Endothelial cell of umbilical vein (primary cell): ENCODE results near the gene ZNF808. TPM values are rescaled to one million over a fixed set of nuclear protein-coding genes. Genes with fewer than 3 reads are reported as not detected.

ENCODE experiments used
- BruUV-seq: library from RNA; stranded (reverse); fragments of 400-500 nt; replicated peaks from 2 replicates; lab custom pipeline; 2021; lab: Mats Ljungman, UMichigan
- CTCF ChIA-PET: fragments of 300-600, 350-600 bp; sonication (Branson Sonifier 250); formaldehyde crosslinking; loops from one replicate; lab custom pipeline; 2021; ENCODE audit warnings: antibody characterized with exemption, inconsistent platforms; lab: Charles Lee
- POLR2A ChIA-PET: fragments of 300-600, 350-600 bp; sonication (Branson Sonifier 250); formaldehyde crosslinking; loops from one replicate; lab custom pipeline; 2021; ENCODE audit warnings: antibody characterized with exemption, inconsistent platforms; lab: Charles Lee
- DNase-seq: peaks from one replicate; pipeline ENCODE4 v3.0.0-alpha.2; 2011; ENCODE audit warnings: low read depth, low spot score
- FAIRE-seq: peaks from 2 replicates; lab custom pipeline; 2011; peaks lifted over from hg19 to GRCh38; lab: Jason Lieb, UNC
- H2AFZ ChIP-seq: 2 replicates; pipeline ENCODE4 v1.6.0; 2012; ENCODE audit warnings: low read depth, low read length, control low read depth, inconsistent platforms
- H3K27ac ChIP-seq: 2 replicates; pipeline ENCODE4 v1.5.1; 2011; ENCODE audit warnings: low read depth, mild to moderate bottlenecking, control low read depth, low read length, moderate library complexity; ENCODE audit not compliant: insufficient read depth
- H3K27me3 ChIP-seq, 2 experiments: 2 replicates each; pipeline versions ENCODE4 v1.6.0 to v1.6.1; 2011; ENCODE audit warnings: low read length in 2 of 2, mixed read lengths in 1 of 2; ENCODE audit not compliant: control insufficient read depth in 2 of 2, insufficient read depth in 2 of 2
- H3K36me3 ChIP-seq, 2 experiments: 2 replicates in 1 of 2; 3 replicates in 1 of 2; pipeline ENCODE4 v1.5.1; 2011; ENCODE audit warnings: low read length in 2 of 2, mild to moderate bottlenecking in 1 of 2, moderate library complexity in 1 of 2; ENCODE audit not compliant: control insufficient read depth in 2 of 2, insufficient read depth in 2 of 2; ENCODE audit errors: extremely low read depth in 1 of 2
- H3K4me1 ChIP-seq: 3 replicates; pipeline ENCODE4 v1.5.1; 2011; ENCODE audit warnings: mild to moderate bottlenecking, low read length; ENCODE audit not compliant: control insufficient read depth, insufficient read depth; ENCODE audit errors: extremely low read depth
- H3K4me2 ChIP-seq: 2 replicates; pipeline ENCODE4 v1.6.1; 2011; ENCODE audit warnings: low read length, control low read depth, mixed read lengths; ENCODE audit not compliant: insufficient read depth
- H3K4me3 ChIP-seq, 3 experiments: fragments of 200-600 bp in 1 of 3; sonication (generic), shearing (Covaris generic) in 1 of 3; replicated peaks in 1 of 3; 2 replicates each; pipeline ENCODE4 v1.5.1; 2011 to 2016; ENCODE audit warnings: control low read depth in 3 of 3, low read length in 3 of 3, mild to moderate bottlenecking in 2 of 3, inconsistent platforms in 1 of 3, low read depth in 1 of 3, moderate library complexity in 1 of 3; ENCODE audit not compliant: insufficient read depth in 1 of 3
- H3K79me2 ChIP-seq: 2 replicates; pipeline ENCODE4 v1.6.0; 2012; ENCODE audit warnings: low read length, inconsistent platforms; ENCODE audit not compliant: control insufficient read depth, insufficient read depth
- H3K9ac ChIP-seq: replicated peaks from 2 replicates; pipeline ENCODE3; 2011; ENCODE audit warnings: low read length, control low read depth; ENCODE audit not compliant: insufficient read depth; ENCODE audit errors: extremely low read depth
- H3K9me1 ChIP-seq: replicated peaks from 3 replicates; pipeline ENCODE4 v1.6.0; 2011; ENCODE audit warnings: mild to moderate bottlenecking, low read length; ENCODE audit not compliant: control insufficient read depth, insufficient read depth; ENCODE audit errors: extremely low read depth
- H3K9me3 ChIP-seq: replicated peaks from 2 replicates; pipeline ENCODE4 v1.5.1; 2012; ENCODE audit warnings: low read length, inconsistent platforms; ENCODE audit not compliant: control insufficient read depth, insufficient read depth
- H4K20me1 ChIP-seq: replicated peaks from 2 replicates; pipeline ENCODE3; 2011; ENCODE audit warnings: mild to moderate bottlenecking, low read length; ENCODE audit not compliant: control insufficient read depth, insufficient read depth; ENCODE audit errors: extremely low read depth
- FOS ChIP-seq: IDR thresholded peaks from 2 replicates; pipeline ENCODE4 v1.6.1; 2011; ENCODE audit warnings: mild to moderate bottlenecking, low read length, moderate library complexity, borderline replicate concordance; ENCODE audit not compliant: insufficient read depth
- JUN ChIP-seq: IDR thresholded peaks from 2 replicates; pipeline ENCODE4 v1.6.1; 2011; ENCODE audit warnings: borderline replicate concordance, low read depth; ENCODE audit not compliant: insufficient read length, insufficient read depth
- MYC ChIP-seq: IDR thresholded peaks from one replicate; pipeline ENCODE4 v1.6.1; 2011; ENCODE audit warnings: mild to moderate bottlenecking, low read depth, low read length
- POLR2A ChIP-seq: IDR thresholded peaks from 2 replicates; pipeline ENCODE4 v1.6.1; 2012; ENCODE audit warnings: low read depth, mild to moderate bottlenecking, control low read depth, low read length
- POLR2AphosphoS5 ChIP-seq: IDR thresholded peaks from 2 replicates; pipeline ENCODE4 v1.6.1; 2012; ENCODE audit warnings: low read depth, mild to moderate bottlenecking, control low read depth, low read length, moderate library complexity; ENCODE audit not compliant: insufficient read depth
- dilution Hi-C: fragments of 300-500 bp; cut with MboI; formaldehyde crosslinking; loops from one replicate; pipeline ENCODE4 v1.15.0; 2019; ENCODE audit warnings: low sequenced_read_pairs; ENCODE audit not compliant: extremely low pct_ligation_motif_present
- intact Hi-C: fragments of 100-400 bp; cut with micrococcal nuclease; formaldehyde crosslinking; loops from one replicate; pipeline ENCODE4 v1.10.0; 2022
- polyA plus RNA-seq, 4 experiments: library from polyadenylated mRNA; depleted of rRNA in 3 of 4; stranded (reverse) in 3 of 4; unstranded in 1 of 4; fragments of >200 nt; gene quantifications; 2 replicates each; pipeline versions ENCODE4 v1.2.1 to v1.2.3, GENCODE V29; 2011 to 2012; ENCODE audit warnings: missing spikeins in 1 of 4
- total RNA-seq: library from RNA; stranded (reverse); gene quantifications from 2 replicates; pipeline ENCODE4 v1.2.3, GENCODE V29; 2021
- TF ChIP-seq, protein P1 (sequence below), 2 donors: IDR thresholded peaks; 1 replicate in 1 of 2; 2 replicates in 1 of 2; pipeline ENCODE4 v1.5.1; 2011; ENCODE audit warnings: low read length in 2 of 2, mild to moderate bottlenecking in 2 of 2, moderate library complexity in 2 of 2, control low read depth in 1 of 2, inconsistent platforms in 1 of 2, low read depth in 1 of 2; ENCODE audit not compliant: insufficient read depth in 1 of 2; ENCODE audit errors: extremely low read depth in 1 of 2
- TF ChIP-seq, protein P2 (sequence below): IDR thresholded peaks from 2 replicates; pipeline ENCODE4 v1.6.1; 2011; ENCODE audit not compliant: insufficient read depth, insufficient read length

The ZNF808 gene
- total and polyA plus RNA-seq, 2 donors (not counting 3 experiments of a cell fraction or from before 2014, with no cell fraction given), result 1.9 to 15.2 TPM

DNA sequence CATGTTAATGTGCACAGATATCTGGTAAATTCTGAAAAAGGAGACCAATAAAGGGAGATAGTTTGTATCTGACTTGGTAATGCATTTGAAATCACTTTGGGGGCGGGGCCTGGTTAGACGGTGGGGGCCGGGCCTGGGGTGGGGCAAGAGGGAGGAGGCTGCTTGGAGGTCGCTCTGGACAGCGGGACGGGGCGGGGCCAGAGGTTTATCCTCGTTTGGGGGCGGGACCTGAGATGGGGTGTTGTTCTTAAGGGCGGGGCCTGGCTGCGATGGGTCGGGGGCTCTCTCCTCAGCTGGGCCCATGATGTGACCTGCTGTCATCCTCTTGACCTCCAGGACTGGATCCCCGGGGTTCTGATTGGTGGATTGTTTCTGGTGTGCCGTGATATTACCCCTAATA lies 4.9 kb upstream of the ZNF808 start:
- Histone ChIP-seq H3K9me3 (no peaks in the 10 kb centered on the region), H3K9ac (no peak overlapping the region), H3K36me3 (no peaks in the 10 kb centered on the region), H3K9me1 (no peaks in the 10 kb centered on the region), H3K4me2 (no peak overlapping the region), H3K27me3 (no peaks in the 10 kb centered on the region), H2AFZ (no peak overlapping the region), H3K4me1 (no peaks in the 10 kb centered on the region), H3K27ac (no peak overlapping the region), H3K4me3 (no peak overlapping the region), H3K79me2 (no peaks in the 10 kb centered on the region), H4K20me1 (no peaks in the 10 kb centered on the region)
- BruUV-seq, result no TSS peak
- CTCF ChIA-PET, result no interaction called here
- no peak for DNase-seq
- intact Hi-C loops (no loop called here), dilution Hi-C loops (no loop called here)
- FAIRE-seq, result no peak
- TF ChIP-seq POLR2AphosphoS5 (no peak), FOS (no peak), POLR2A (no peak), MYC (no peak)
- TF ChIP-seq, protein P1, sequence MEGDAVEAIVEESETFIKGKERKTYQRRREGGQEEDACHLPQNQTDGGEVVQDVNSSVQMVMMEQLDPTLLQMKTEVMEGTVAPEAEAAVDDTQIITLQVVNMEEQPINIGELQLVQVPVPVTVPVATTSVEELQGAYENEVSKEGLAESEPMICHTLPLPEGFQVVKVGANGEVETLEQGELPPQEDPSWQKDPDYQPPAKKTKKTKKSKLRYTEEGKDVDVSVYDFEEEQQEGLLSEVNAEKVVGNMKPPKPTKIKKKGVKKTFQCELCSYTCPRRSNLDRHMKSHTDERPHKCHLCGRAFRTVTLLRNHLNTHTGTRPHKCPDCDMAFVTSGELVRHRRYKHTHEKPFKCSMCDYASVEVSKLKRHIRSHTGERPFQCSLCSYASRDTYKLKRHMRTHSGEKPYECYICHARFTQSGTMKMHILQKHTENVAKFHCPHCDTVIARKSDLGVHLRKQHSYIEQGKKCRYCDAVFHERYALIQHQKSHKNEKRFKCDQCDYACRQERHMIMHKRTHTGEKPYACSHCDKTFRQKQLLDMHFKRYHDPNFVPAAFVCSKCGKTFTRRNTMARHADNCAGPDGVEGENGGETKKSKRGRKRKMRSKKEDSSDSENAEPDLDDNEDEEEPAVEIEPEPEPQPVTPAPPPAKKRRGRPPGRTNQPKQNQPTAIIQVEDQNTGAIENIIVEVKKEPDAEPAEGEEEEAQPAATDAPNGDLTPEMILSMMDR (IDR thresholded peaks at IDR 0.05; ENCODE audit: extremely low read depth in 1 of 2, insufficient read depth in 1 of 2, low read depth in 1 of 2, low read length in 2 of 2), result no peak
- TF ChIP-seq, protein P2, sequence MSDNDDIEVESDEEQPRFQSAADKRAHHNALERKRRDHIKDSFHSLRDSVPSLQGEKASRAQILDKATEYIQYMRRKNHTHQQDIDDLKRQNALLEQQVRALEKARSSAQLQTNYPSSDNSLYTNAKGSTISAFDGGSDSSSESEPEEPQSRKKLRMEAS, result no peak
- POLR2A ChIA-PET, result no interaction called here

DNA sequence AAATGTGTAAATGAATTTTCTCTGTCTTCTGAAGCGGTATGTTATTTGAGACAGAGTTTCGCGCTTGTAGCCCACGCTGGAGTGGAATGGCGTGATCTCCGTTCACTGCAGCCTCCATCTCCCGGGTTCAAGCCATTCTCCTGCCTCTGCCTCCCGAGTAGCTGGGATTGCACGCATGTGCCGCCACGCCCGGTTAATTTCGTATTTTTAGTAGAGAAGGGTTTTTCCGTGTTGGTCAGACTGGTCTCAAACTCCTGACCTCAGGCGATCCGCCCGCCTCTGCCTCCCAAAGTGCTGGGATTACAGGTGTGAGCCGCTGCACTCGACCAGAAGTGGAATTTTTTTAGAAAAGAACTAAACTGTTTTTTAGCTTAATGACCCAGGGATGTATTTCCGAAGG lies 3.4 kb upstream of the ZNF808 start:
- Histone ChIP-seq H3K9me3 (no peaks in the 10 kb centered on the region), H4K20me1 (no peaks in the 10 kb centered on the region), H3K79me2 (peaks cover 5% of the 10 kb centered on the region), H3K27ac (no peak overlapping the region), H3K4me3 (no peak overlapping the region), H3K27me3 (no peaks in the 10 kb centered on the region), H3K4me1 (peaks cover 3% of the 10 kb centered on the region), H2AFZ (no peak overlapping the region), H3K9ac (no peak overlapping the region), H3K4me2 (no peak overlapping the region), H3K36me3 (no peaks in the 10 kb centered on the region), H3K9me1 (no peaks in the 10 kb centered on the region)
- dilution Hi-C loops, result no loop called here
- intact Hi-C loops, result no loop called here
- TF ChIP-seq MYC, result no peak
- TF ChIP-seq, protein P2, result no peak
- TF ChIP-seq FOS, result no peak
- no peak for TF ChIP-seq POLR2AphosphoS5
- TF ChIP-seq, protein P1 (IDR thresholded peaks at IDR 0.05; ENCODE audit: extremely low read depth in 1 of 2, insufficient read depth in 1 of 2, low read depth in 1 of 2, low read length in 2 of 2), result no peak
- TF ChIP-seq JUN, result no peak
- no peak for TF ChIP-seq POLR2A
- POLR2A ChIA-PET, result no interaction called here
- CTCF ChIA-PET, result no interaction called here
- no peak for DNase-seq
- no peak for FAIRE-seq
- no TSS peak for BruUV-seq
